ENCODE measurements around the gene COX7A2.

COX7A2 gene

GRCh38 chr6:75243333-75244062, at the start of gene COX7A2:
Gene COX7A2 (minus strand): TSS chr6:75243801. CDS start chr6:75243734, 67 bp downstream.
- Histone ChIP-seq H3K9ac (ENCODE audit: low read length) (peak within 1 kb of the TSS; percentile 89), H3K27me3 (ENCODE audit: control insufficient read depth, insufficient read depth, low read length) (no peaks in the 10 kb centered on the region), H3K27ac (ENCODE audit: low read depth, low read length) (peak within 1 kb of the TSS; percentile 45; the same call in 1 of the 2 replicates), H3K9me3 (ENCODE audit: control insufficient read depth, insufficient read depth, low read depth, low read length) (no peaks in the 10 kb centered on the region), H3K4me3 (ENCODE audit: low read depth, low read length) (peak within 1 kb of the TSS; percentile 93), H3K4me1 (ENCODE audit: control insufficient read depth, insufficient read depth, low read length) (peaks cover 6% of the 10 kb centered on the region; the same call in 1 of the 2 replicates), H3K36me3 (ENCODE audit: control insufficient read depth, insufficient read depth, low read length) (peaks cover 29% of the 10 kb centered on the region)

GRCh38 chr6:75292555-75292954, 49.0 kb upstream of the COX7A2 start:
- H3K36me3 ChIP-seq (ENCODE audit: control insufficient read depth, insufficient read depth, low read length): no peaks in the 10 kb centered on the region
- no peaks in the 10 kb centered on the region for H3K27me3 ChIP-seq (ENCODE audit: control insufficient read depth, insufficient read depth, low read length)
- no peaks in the 10 kb centered on the region for H3K9me3 ChIP-seq (ENCODE audit: control insufficient read depth, insufficient read depth, low read depth, low read length)
- H3K4me1 ChIP-seq (ENCODE audit: control insufficient read depth, insufficient read depth, low read length): peaks cover 9% of the 10 kb centered on the region
- H3K9ac ChIP-seq (ENCODE audit: low read length): no peak overlapping the region
- no peak overlapping the region for H3K27ac ChIP-seq (ENCODE audit: low read depth, low read length)
- H3K4me3 ChIP-seq (ENCODE audit: low read depth, low read length): no peak overlapping the region

- no peaks in the 10 kb centered on the region for H3K9me3 ChIP-seq (ENCODE audit: control insufficient read depth, insufficient read depth, low read depth, low read length)
- H3K9ac ChIP-seq (ENCODE audit: low read length): no peak overlapping the region
- H3K27me3 ChIP-seq (ENCODE audit: control insufficient read depth, insufficient read depth, low read length): no peaks in the 10 kb centered on the region
- H3K4me3 ChIP-seq (ENCODE audit: low read depth, low read length): no peak overlapping the region
- H3K36me3 ChIP-seq (ENCODE audit: control insufficient read depth, insufficient read depth, low read length): no peaks in the 10 kb centered on the region
- peaks cover 9% of the 10 kb centered on the region for H3K4me1 ChIP-seq (ENCODE audit: control insufficient read depth, insufficient read depth, low read length)
- no peak overlapping the region for H3K27ac ChIP-seq (ENCODE audit: low read depth, low read length)
These were observed 48.1 kb upstream of the COX7A2 start for GRCh38 chr6:75291744-75292143.

GRCh38 chr6:75291331-75291730, 47.7 kb upstream of the COX7A2 start:
- H3K9me3 ChIP-seq (ENCODE audit: control insufficient read depth, insufficient read depth, low read depth, low read length): no peaks in the 10 kb centered on the region
- no peak overlapping the region for H3K9ac ChIP-seq (ENCODE audit: low read length)
- peaks cover 9% of the 10 kb centered on the region for H3K4me1 ChIP-seq (ENCODE audit: control insufficient read depth, insufficient read depth, low read length)
- H3K4me3 ChIP-seq (ENCODE audit: low read depth, low read length): no peak overlapping the region
- no peaks in the 10 kb centered on the region for H3K27me3 ChIP-seq (ENCODE audit: control insufficient read depth, insufficient read depth, low read length)
- H3K27ac ChIP-seq (ENCODE audit: low read depth, low read length): no peak overlapping the region
- H3K36me3 ChIP-seq (ENCODE audit: control insufficient read depth, insufficient read depth, low read length): no peaks in the 10 kb centered on the region

GRCh38 chr6:75290136-75290945, 46.7 kb upstream of the COX7A2 start:
- Histone ChIP-seq H3K27ac (ENCODE audit: low read depth, low read length) (no peak overlapping the region), H3K27me3 (ENCODE audit: control insufficient read depth, insufficient read depth, low read length) (no peaks in the 10 kb centered on the region), H3K9ac (ENCODE audit: low read length) (no peak overlapping the region), H3K4me1 (ENCODE audit: control insufficient read depth, insufficient read depth, low read length) (peaks cover 9% of the 10 kb centered on the region), H3K9me3 (ENCODE audit: control insufficient read depth, insufficient read depth, low read depth, low read length) (no peaks in the 10 kb centered on the region), H3K36me3 (ENCODE audit: control insufficient read depth, insufficient read depth, low read length) (no peaks in the 10 kb centered on the region), H3K4me3 (ENCODE audit: low read depth, low read length) (no peak overlapping the region)

GRCh38 chr6:75288023-75288422, 44.4 kb upstream of the COX7A2 start:
- Histone ChIP-seq H3K27me3 (ENCODE audit: control insufficient read depth, insufficient read depth, low read length) (no peaks in the 10 kb centered on the region), H3K27ac (ENCODE audit: low read depth, low read length) (no peak overlapping the region), H3K4me1 (ENCODE audit: control insufficient read depth, insufficient read depth, low read length) (peaks cover 9% of the 10 kb centered on the region), H3K36me3 (ENCODE audit: control insufficient read depth, insufficient read depth, low read length) (no peaks in the 10 kb centered on the region), H3K9ac (ENCODE audit: low read length) (no peak overlapping the region), H3K4me3 (ENCODE audit: low read depth, low read length) (no peak overlapping the region), H3K9me3 (ENCODE audit: control insufficient read depth, insufficient read depth, low read depth, low read length) (no peaks in the 10 kb centered on the region)

GRCh38 chr6:75287424-75287823, 43.8 kb upstream of the COX7A2 start:
- peaks cover 9% of the 10 kb centered on the region for H3K4me1 ChIP-seq (ENCODE audit: control insufficient read depth, insufficient read depth, low read length)
- H3K27ac ChIP-seq (ENCODE audit: low read depth, low read length): no peak overlapping the region
- H3K9ac ChIP-seq (ENCODE audit: low read length): no peak overlapping the region
- no peaks in the 10 kb centered on the region for H3K36me3 ChIP-seq (ENCODE audit: control insufficient read depth, insufficient read depth, low read length)
- no peaks in the 10 kb centered on the region for H3K9me3 ChIP-seq (ENCODE audit: control insufficient read depth, insufficient read depth, low read depth, low read length)
- H3K4me3 ChIP-seq (ENCODE audit: low read depth, low read length): no peak overlapping the region
- H3K27me3 ChIP-seq (ENCODE audit: control insufficient read depth, insufficient read depth, low read length): no peaks in the 10 kb centered on the region

GRCh38 chr6:75286955-75287354, 43.4 kb upstream of the COX7A2 start:
- H3K36me3 ChIP-seq (ENCODE audit: control insufficient read depth, insufficient read depth, low read length): no peaks in the 10 kb centered on the region
- H3K27ac ChIP-seq (ENCODE audit: low read depth, low read length): no peak overlapping the region
- no peak overlapping the region for H3K4me3 ChIP-seq (ENCODE audit: low read depth, low read length)
- H3K4me1 ChIP-seq (ENCODE audit: control insufficient read depth, insufficient read depth, low read length): peaks cover 11% of the 10 kb centered on the region
- no peaks in the 10 kb centered on the region for H3K27me3 ChIP-seq (ENCODE audit: control insufficient read depth, insufficient read depth, low read length)
- H3K9ac ChIP-seq (ENCODE audit: low read length): no peak overlapping the region
- no peaks in the 10 kb centered on the region for H3K9me3 ChIP-seq (ENCODE audit: control insufficient read depth, insufficient read depth, low read depth, low read length)

- Histone ChIP-seq H3K36me3 (ENCODE audit: control insufficient read depth, insufficient read depth, low read length) (no peaks in the 10 kb centered on the region), H3K9ac (ENCODE audit: low read length) (peak overlapping the region; percentile 62), H3K4me1 (ENCODE audit: control insufficient read depth, insufficient read depth, low read length) (peaks cover 20% of the 10 kb centered on the region), H3K9me3 (ENCODE audit: control insufficient read depth, insufficient read depth, low read depth, low read length) (no peaks in the 10 kb centered on the region), H3K4me3 (ENCODE audit: low read depth, low read length) (peak overlapping the region; percentile 85), H3K27me3 (ENCODE audit: control insufficient read depth, insufficient read depth, low read length) (no peaks in the 10 kb centered on the region), H3K27ac (ENCODE audit: low read depth, low read length) (no peak overlapping the region)
These were observed 41.7 kb upstream of the COX7A2 start for GRCh38 chr6:75285283-75285639.

GRCh38 chr6:75284632-75285282, 41.2 kb upstream of the COX7A2 start, which contains the start of gene TMEM30A:
Gene TMEM30A (minus strand): TSS chr6:75284792. CDS start chr6:75284638, 154 bp downstream.
- Histone ChIP-seq H3K9ac (ENCODE audit: low read length) (peak within 1 kb of the TSS; percentile 82), H3K36me3 (ENCODE audit: control insufficient read depth, insufficient read depth, low read length) (no peaks in the 10 kb centered on the region), H3K27me3 (ENCODE audit: control insufficient read depth, insufficient read depth, low read length) (no peaks in the 10 kb centered on the region), H3K9me3 (ENCODE audit: control insufficient read depth, insufficient read depth, low read depth, low read length) (no peaks in the 10 kb centered on the region), H3K4me1 (ENCODE audit: control insufficient read depth, insufficient read depth, low read length) (peaks cover 21% of the 10 kb centered on the region), H3K27ac (ENCODE audit: low read depth, low read length) (0 out of 2 replicates have a peak within 1 kb of the TSS, but pooled peaks have one; percentile 8), H3K4me3 (ENCODE audit: low read depth, low read length) (peak within 1 kb of the TSS; percentile 85)

Measured in HUES6 (cell line).